ENCODE results near the gene TRAF2. TPM values are rescaled to one million over a fixed set of nuclear protein-coding genes. Genes with fewer than 3 reads are reported as not detected.
A peak's percentile ranks its signal among the peaks of the same experiment; 100 is the strongest.
"Not testable (repeated sequence)": the region's sequence is repeated elsewhere in the genome, so short reads cannot be mapped to it uniquely, and the experiment has no call there.

The TRAF2 gene
- 1 to 10 TPM; 5.8 to 8.8 (median 7.1) TPM for total RNA-seq
- long read RNA-seq, result 0 reads

GRCh38 chr9:136885950-136886578 lies at the start of gene TRAF2:
TRAF2 (plus strand) TSS chr9:136886516; CDS start chr9:136898741, 12,225 bp downstream.
- H3K27me3 ChIP-seq, result no peaks in the 10 kb centered on the region
- ATAC-seq, result peak; percentile 76 to 96 (median 89)
- H3K27ac ChIP-seq, result peak within 1 kb of the TSS; percentile 91 to 99 (median 97)
- peaks cover 0 to 5% (median 0%) of the 10 kb centered on the region in 4 donors for H3K36me3 ChIP-seq
- H3K4me3 ChIP-seq, result peak within 1 kb of the TSS; percentile 80 to 97 (median 86)
- intact Hi-C loops (cut with DNase I), result loop anchor here (10.0 kb wide), 2 partner anchors 49 to 59 kb away; partner anchors contain the start of genes C8G (in 1 of the 2) and FBXW5 (in 1 of the 2)
- peak; percentile 85 for TF ChIP-seq POLR2A (IDR thresholded peaks at IDR 0.05)
- no peak for TF ChIP-seq CTCF (IDR thresholded peaks at IDR 0.05)
- peaks cover 0 to 50% (median 16%) of the 10 kb centered on the region in 4 donors for H3K4me1 ChIP-seq
- DNase-seq, result peak; percentile 99
- no peaks in the 10 kb centered on the region for H3K9me3 ChIP-seq
- WGBS (ENCODE audit: insufficient coverage, low coverage, low lambda C conversion rate, missing lambda C conversion rate), result 0% methylated on average over 1 of the region's 88 CpGs

- WGBS (ENCODE audit: insufficient coverage, low coverage, low lambda C conversion rate, missing lambda C conversion rate), result 63% methylated on average over 1 of the region's 27 CpGs
- no peak for ATAC-seq
- Histone ChIP-seq H3K27me3 (no peaks in the 10 kb centered on the region), H3K4me3 (no peak overlapping the region), H3K4me1 (peaks cover 0 to 16% (median 5%) of the 10 kb centered on the region in 4 donors), H3K36me3 (peaks cover 0 to 4% (median under 1%) of the 10 kb centered on the region in 4 donors), H3K27ac (no peak overlapping the region), H3K9me3 (no peaks in the 10 kb centered on the region)
- TF ChIP-seq CTCF (IDR thresholded peaks at IDR 0.05), result no peak
- no peak for TF ChIP-seq POLR2A (IDR thresholded peaks at IDR 0.05)
- intact Hi-C loops (cut with DNase I), result no loop called here
- peak in 1 of 3 donors; percentile 22 for DNase-seq
These were observed 49.0 kb upstream of the TRAF2 start for GRCh38 chr9:136837146-136837855.

- H3K9me3 ChIP-seq; DNase-seq; H3K4me3 ChIP-seq; ATAC-seq; H3K36me3 ChIP-seq; H3K27me3 ChIP-seq; intact Hi-C loops (cut with DNase I); H3K27ac ChIP-seq: not testable (repeated sequence)
- WGBS (ENCODE audit: insufficient coverage, low coverage, low lambda C conversion rate, missing lambda C conversion rate), result no CpG with 5 or more reads among the region's 15 CpGs
- peaks cover 0 to 20% (median 6%) of the 10 kb centered on the region in 4 donors for H3K4me1 ChIP-seq
These were observed 48.4 kb upstream of the TRAF2 start for GRCh38 chr9:136837856-136838277.

GRCh38 chr9:136838314-136839228 lies 47.7 kb upstream of the TRAF2 start:
- no CpG with 5 or more reads among the region's 29 CpGs for WGBS (ENCODE audit: insufficient coverage, low coverage, low lambda C conversion rate, missing lambda C conversion rate)
- no peaks in the 10 kb centered on the region for H3K9me3 ChIP-seq
- DNase-seq, result peak in 1 of 3 donors; percentile 15

More at GRCh38 chr9:136838314-136839228, 47.7 kb upstream of the TRAF2 start:
- no peak overlapping the region for H3K4me3 ChIP-seq
- no peak for ATAC-seq
- peaks cover 0 to 27% (median 6%) of the 10 kb centered on the region in 4 donors for H3K4me1 ChIP-seq
- intact Hi-C loops (cut with DNase I), result no loop called here
- H3K27ac ChIP-seq, result no peak overlapping the region
- no peaks in the 10 kb centered on the region for H3K27me3 ChIP-seq
- no peaks in the 10 kb centered on the region for H3K36me3 ChIP-seq
- TF ChIP-seq CTCF (IDR thresholded peaks at IDR 0.05), result no peak
- no peak for TF ChIP-seq POLR2A (IDR thresholded peaks at IDR 0.05)

Measured in right lobe of liver (tissue), 6 donors.